Glutamatergic neuron (in vitro differentiated cells): ENCODE data around the gene JARID2. TPM values are rescaled to one million over a fixed set of nuclear protein-coding genes. Genes with fewer than 3 reads are reported as not detected.

ENCODE experiments used
- DNase-seq: peaks from one replicate; pipeline ENCODE4 v3.0.0; 2022
- H3K27ac Mint-ChIP-seq: one replicate; pipeline ENCODE4 v1.8.0; 2020; ENCODE audit warnings: mild to moderate bottlenecking, mixed read lengths, inconsistent platforms; ENCODE audit not compliant: unreplicated experiment
- H3K27me3 Mint-ChIP-seq: one replicate; pipeline ENCODE4 v1.8.0; 2020; ENCODE audit warnings: mild to moderate bottlenecking, moderate library complexity, mixed read lengths, inconsistent platforms; ENCODE audit not compliant: unreplicated experiment
- H3K36me3 Mint-ChIP-seq: one replicate; pipeline ENCODE4 v1.8.0; 2020; ENCODE audit warnings: mild to moderate bottlenecking, mixed read lengths, inconsistent platforms; ENCODE audit not compliant: unreplicated experiment
- H3K4me1 Mint-ChIP-seq: one replicate; pipeline ENCODE4 v1.8.0; 2020; ENCODE audit warnings: mild to moderate bottlenecking, low read depth, mixed read lengths, inconsistent platforms; ENCODE audit not compliant: unreplicated experiment
- H3K4me3 Mint-ChIP-seq: one replicate; pipeline ENCODE4 v1.8.0; 2020; ENCODE audit warnings: mild to moderate bottlenecking, mixed read lengths, inconsistent platforms; ENCODE audit not compliant: unreplicated experiment
- H3K9me3 Mint-ChIP-seq: one replicate; pipeline ENCODE4 v1.8.0; 2020; ENCODE audit warnings: mild to moderate bottlenecking, moderate library complexity, mixed read lengths, inconsistent platforms; ENCODE audit not compliant: unreplicated experiment
- total RNA-seq: library from RNA; stranded (reverse); fragmentation: NEBNext Ultra II Directional; extraction: Animal tissue kit (Norgen Biotek cat#: 25700); gene quantifications from one replicate; pipeline ENCODE4 v1.2.1, GENCODE V29; 2021; ENCODE audit not compliant: unreplicated experiment
- TF ChIP-seq, protein P1 (sequence below): fragments of 200-600 bp; sonication (generic); IDR thresholded peaks from one replicate; pipeline ENCODE4 v1.5.0; 2021; ENCODE audit not compliant: partially characterized antibody, unreplicated experiment

Gene JARID2
- total RNA-seq, 1 donor from 2014 or later: 83.8 TPM

DNA sequence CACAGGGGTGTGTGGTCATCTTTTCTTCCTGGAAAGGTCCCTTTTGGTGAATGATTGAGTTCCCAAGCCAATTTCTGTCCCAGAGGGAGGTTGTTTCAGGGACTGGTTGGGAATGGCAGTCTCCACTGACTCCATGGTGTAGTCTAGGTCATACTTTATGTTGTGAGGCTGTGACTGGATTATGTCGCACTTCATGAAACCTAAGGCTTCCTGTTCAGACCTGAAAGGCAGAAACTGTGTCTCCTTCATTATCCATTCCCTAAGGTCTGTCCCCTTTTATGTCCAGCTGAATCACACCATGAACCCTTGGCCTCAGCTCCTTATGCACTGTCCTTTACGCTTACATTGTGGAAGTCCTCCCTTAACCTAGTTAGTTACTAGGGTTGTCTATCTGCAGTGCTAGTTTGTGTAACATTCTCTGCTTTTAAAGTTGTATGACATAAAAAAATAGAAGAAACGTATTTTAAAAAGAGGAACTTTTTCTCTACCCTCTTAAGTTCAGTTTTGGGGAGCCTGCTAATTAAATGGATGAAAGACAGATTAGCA is 191.3 kb downstream of the JARID2 start:
- H3K36me3 Mint-ChIP-seq: no peaks in the 10 kb centered on the region
- DNase-seq: no peak
- peak overlapping the region; percentile 18 for H3K4me3 Mint-ChIP-seq
- TF ChIP-seq, protein P1, sequence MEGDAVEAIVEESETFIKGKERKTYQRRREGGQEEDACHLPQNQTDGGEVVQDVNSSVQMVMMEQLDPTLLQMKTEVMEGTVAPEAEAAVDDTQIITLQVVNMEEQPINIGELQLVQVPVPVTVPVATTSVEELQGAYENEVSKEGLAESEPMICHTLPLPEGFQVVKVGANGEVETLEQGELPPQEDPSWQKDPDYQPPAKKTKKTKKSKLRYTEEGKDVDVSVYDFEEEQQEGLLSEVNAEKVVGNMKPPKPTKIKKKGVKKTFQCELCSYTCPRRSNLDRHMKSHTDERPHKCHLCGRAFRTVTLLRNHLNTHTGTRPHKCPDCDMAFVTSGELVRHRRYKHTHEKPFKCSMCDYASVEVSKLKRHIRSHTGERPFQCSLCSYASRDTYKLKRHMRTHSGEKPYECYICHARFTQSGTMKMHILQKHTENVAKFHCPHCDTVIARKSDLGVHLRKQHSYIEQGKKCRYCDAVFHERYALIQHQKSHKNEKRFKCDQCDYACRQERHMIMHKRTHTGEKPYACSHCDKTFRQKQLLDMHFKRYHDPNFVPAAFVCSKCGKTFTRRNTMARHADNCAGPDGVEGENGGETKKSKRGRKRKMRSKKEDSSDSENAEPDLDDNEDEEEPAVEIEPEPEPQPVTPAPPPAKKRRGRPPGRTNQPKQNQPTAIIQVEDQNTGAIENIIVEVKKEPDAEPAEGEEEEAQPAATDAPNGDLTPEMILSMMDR: no peak
- H3K4me1 Mint-ChIP-seq: peaks cover 80% of the 10 kb centered on the region
- peaks cover 9% of the 10 kb centered on the region for H3K9me3 Mint-ChIP-seq
- H3K27me3 Mint-ChIP-seq: peaks cover 6% of the 10 kb centered on the region
- peak overlapping the region; percentile 90 for H3K27ac Mint-ChIP-seq

DNA sequence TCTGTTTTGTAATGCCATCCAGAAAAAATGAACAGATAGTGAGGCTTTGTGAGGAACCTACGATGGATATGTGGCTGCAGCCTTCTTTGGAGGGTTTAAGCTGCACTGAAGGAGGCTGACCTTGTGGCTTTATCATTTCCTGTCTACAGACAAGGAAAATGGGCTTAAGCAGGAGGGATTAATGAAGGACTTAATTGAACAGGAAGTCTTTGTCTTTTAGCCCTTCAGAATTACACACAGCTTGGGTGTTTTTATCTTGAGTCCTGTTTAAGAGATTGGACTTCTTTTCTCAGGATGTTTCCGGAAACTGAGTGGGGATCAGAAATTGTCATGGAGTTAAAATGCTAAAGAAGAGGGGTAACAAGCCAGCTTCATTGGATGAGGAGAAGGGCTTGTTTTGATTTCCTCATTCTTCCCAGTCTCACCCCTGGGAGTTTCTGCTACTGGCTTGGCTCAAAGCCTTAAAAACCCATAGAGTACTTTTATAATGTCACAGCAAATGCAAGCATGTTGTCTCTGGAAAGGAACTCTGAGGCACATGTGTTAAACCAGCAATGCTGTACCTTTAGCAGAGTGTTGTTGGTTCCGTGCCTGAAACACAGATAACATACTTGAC is 193.6 kb downstream of the JARID2 start:
- no peaks in the 10 kb centered on the region for H3K36me3 Mint-ChIP-seq
- peaks cover 5% of the 10 kb centered on the region for H3K27me3 Mint-ChIP-seq
- peak overlapping the region; percentile 64 for H3K27ac Mint-ChIP-seq
- H3K9me3 Mint-ChIP-seq: peaks cover 7% of the 10 kb centered on the region
- no peak overlapping the region for H3K4me3 Mint-ChIP-seq
- TF ChIP-seq, protein P1: no peak
- H3K4me1 Mint-ChIP-seq: peaks cover 83% of the 10 kb centered on the region
- DNase-seq: no peak

DNA sequence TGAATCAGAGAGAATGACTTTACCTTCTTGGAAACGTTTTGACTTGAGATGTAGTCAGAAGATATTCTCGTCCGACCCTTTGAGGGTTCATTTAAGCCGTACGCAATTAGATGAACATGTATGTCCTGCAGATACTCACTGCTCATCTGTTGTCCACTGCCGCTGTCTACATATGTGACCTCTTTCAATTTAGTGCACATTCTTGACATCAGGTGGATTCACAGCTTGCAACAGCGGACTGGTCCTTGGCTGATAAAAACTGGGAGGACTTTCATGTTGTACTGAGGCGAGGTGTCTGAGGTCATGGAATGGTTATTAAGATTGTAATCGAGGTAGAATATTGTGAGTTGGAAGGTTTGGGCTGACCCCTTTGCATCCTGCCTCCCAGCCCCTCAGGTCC is 194.2 kb downstream of the JARID2 start:
- H3K27me3 Mint-ChIP-seq: peaks cover 5% of the 10 kb centered on the region
- TF ChIP-seq, protein P1: no peak
- DNase-seq: no peak
- H3K4me1 Mint-ChIP-seq: peaks cover 83% of the 10 kb centered on the region
- H3K36me3 Mint-ChIP-seq: no peaks in the 10 kb centered on the region
- H3K4me3 Mint-ChIP-seq: no peak overlapping the region
- H3K27ac Mint-ChIP-seq: peak overlapping the region; percentile 64
- H3K9me3 Mint-ChIP-seq: peaks cover 5% of the 10 kb centered on the region

DNA sequence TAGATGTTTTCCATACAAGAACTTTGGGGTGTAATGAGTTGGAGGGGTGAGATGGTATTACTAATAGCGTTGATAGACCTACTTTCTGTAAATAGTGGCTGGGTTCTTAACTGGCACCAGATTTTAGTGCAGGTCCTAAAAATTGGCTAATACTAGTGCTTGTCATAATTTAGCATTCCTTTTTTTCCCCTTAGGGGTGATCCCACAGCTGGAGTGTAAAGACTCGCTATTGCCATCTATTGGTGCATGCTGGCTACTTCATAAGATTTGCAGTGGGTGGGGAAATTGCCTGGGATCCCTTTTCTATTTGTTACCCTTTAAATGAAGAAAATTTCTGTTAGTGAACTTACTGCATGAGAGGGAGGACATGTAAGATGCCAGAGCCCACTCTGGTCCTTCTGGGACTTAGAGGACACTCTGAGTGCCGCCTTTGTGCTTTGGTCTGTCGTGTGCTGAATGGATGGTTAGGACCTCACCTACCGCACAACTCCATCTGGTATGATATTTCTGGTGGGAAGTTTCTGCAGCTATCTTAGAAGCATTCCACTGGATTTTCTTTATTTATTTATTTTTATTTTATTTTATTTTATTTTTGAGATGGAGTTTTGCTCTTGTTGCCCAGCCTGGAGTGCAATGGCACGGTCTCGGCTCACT is 195.5 kb downstream of the JARID2 start:
- no peak overlapping the region for H3K27ac Mint-ChIP-seq
- peaks cover 82% of the 10 kb centered on the region for H3K4me1 Mint-ChIP-seq
- no peak overlapping the region for H3K4me3 Mint-ChIP-seq
- no peaks in the 10 kb centered on the region for H3K36me3 Mint-ChIP-seq
- peaks cover 5% of the 10 kb centered on the region for H3K9me3 Mint-ChIP-seq
- peaks cover 5% of the 10 kb centered on the region for H3K27me3 Mint-ChIP-seq
- DNase-seq: peak; percentile 43
- TF ChIP-seq, protein P1: peak; percentile 75

GRCh38 chr6:15441981-15442380 is 196.1 kb downstream of the JARID2 start:
- Mint-ChIP-seq H3K4me3 (no peak overlapping the region), H3K27ac (no peak overlapping the region), H3K4me1 (peaks cover 78% of the 10 kb centered on the region), H3K27me3 (peaks cover 5% of the 10 kb centered on the region), H3K36me3 (no peaks in the 10 kb centered on the region), H3K9me3 (peaks cover 3% of the 10 kb centered on the region)
- TF ChIP-seq, protein P1: no peak
- DNase-seq: no peak
